GM23338 (cell line): Measurements from ENCODE around the gene NDUFS6.

Experiments used
- CTCF ChIP-seq, 2 experiments: fragments of 200-600 bp in 1 of 2; sonication (generic) in 1 of 2; conservative IDR thresholded peaks; 2 replicates each; pipeline versions ENCODE4 v1.5.1 to v1.6.1; 2016 to 2017; ENCODE audit warnings: antibody characterized with exemption in 2 of 2, low read depth in 2 of 2, mild to moderate bottlenecking in 2 of 2, moderate library complexity in 1 of 2
- EZH2 ChIP-seq: fragments of 200-600 bp; sonication (generic); IDR thresholded peaks from one replicate; pipeline ENCODE4 v1.8.0; 2017; ENCODE audit warnings: antibody characterized with exemption, mild to moderate bottlenecking, low read depth; ENCODE audit not compliant: unreplicated experiment
- REST ChIP-seq: IDR thresholded peaks from one replicate; pipeline ENCODE4 v1.6.1; 2018; ENCODE audit warnings: antibody characterized with exemption; ENCODE audit not compliant: unreplicated experiment

GRCh38 chr5:1840741-1841521 lies 39.7 kb downstream of the NDUFS6 start:
- TF ChIP-seq EZH2 = no peak
- no peak for TF ChIP-seq CTCF (conservative IDR thresholded peaks at IDR 0.05; ENCODE audit: low read depth in 2 of 2)
- no peak for TF ChIP-seq REST
